Measurements from ENCODE around the gene NDUFA12. TPM values are rescaled to one million over a fixed set of nuclear protein-coding genes. Genes with fewer than 3 reads are reported as not detected.
"Not testable (repeated sequence)": the region's sequence is repeated elsewhere in the genome, so short reads cannot be mapped to it uniquely, and the experiment has no call there.

The NDUFA12 gene
- total RNA-seq, 6 donors from 2014 or later: 24.1 to 74.2 (median 65.4) TPM

DNA sequence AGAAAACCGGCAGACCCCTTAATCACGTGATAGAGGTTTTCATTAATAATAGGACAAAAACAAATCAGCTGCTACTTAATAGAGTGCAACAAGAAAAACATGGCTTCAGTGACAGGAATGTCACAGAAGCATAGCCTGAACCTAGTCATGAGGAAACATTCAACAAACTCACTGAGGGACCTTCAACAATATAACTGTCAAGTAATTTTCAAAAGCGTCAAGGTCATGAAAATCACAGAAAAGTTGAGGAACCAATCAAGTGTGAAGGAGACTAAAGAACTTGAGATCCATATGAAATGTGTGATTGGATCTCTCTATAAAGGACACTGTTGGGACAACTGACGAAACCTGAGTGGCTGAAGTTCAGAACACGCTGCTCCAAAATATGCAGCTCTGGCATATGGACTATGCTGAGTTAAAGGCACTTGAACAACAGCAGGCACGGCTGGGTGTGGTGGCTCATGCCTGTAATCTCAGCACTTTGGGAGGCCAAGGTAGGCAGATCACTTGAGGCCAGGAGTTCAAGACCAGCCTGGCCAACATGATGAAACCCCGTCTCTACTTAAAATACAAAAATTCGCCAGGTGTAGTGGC, 16.3 kb downstream of the NDUFA12 start:
- H3K4me3 ChIP-seq: no peak overlapping the region
- no peaks in the 10 kb centered on the region for H3K4me1 ChIP-seq
- TF ChIP-seq EP300 (IDR thresholded peaks at IDR 0.05) (no peak), POLR2AphosphoS5 (IDR thresholded peaks at IDR 0.05) (no peak), POLR2A (IDR thresholded peaks at IDR 0.05) (no peak)
- TF ChIP-seq, protein P1, sequence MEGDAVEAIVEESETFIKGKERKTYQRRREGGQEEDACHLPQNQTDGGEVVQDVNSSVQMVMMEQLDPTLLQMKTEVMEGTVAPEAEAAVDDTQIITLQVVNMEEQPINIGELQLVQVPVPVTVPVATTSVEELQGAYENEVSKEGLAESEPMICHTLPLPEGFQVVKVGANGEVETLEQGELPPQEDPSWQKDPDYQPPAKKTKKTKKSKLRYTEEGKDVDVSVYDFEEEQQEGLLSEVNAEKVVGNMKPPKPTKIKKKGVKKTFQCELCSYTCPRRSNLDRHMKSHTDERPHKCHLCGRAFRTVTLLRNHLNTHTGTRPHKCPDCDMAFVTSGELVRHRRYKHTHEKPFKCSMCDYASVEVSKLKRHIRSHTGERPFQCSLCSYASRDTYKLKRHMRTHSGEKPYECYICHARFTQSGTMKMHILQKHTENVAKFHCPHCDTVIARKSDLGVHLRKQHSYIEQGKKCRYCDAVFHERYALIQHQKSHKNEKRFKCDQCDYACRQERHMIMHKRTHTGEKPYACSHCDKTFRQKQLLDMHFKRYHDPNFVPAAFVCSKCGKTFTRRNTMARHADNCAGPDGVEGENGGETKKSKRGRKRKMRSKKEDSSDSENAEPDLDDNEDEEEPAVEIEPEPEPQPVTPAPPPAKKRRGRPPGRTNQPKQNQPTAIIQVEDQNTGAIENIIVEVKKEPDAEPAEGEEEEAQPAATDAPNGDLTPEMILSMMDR (IDR thresholded peaks at IDR 0.05): no peak
- DNase-seq (no peak), ATAC-seq (ENCODE audit: low FRiP score in 2 of 2) (no peak)
- H3K9me3 ChIP-seq: no peaks in the 10 kb centered on the region
- 94 to 95% methylated on average over 8 of the region's 8 CpGs for WGBS, 2 donors
- H3K27me3 ChIP-seq: no peaks in the 10 kb centered on the region
- no peak overlapping the region for H3K27ac ChIP-seq
- H3K36me3 ChIP-seq: peaks cover 0 to 23% (median 1%) of the 10 kb centered on the region in 4 donors

DNA sequence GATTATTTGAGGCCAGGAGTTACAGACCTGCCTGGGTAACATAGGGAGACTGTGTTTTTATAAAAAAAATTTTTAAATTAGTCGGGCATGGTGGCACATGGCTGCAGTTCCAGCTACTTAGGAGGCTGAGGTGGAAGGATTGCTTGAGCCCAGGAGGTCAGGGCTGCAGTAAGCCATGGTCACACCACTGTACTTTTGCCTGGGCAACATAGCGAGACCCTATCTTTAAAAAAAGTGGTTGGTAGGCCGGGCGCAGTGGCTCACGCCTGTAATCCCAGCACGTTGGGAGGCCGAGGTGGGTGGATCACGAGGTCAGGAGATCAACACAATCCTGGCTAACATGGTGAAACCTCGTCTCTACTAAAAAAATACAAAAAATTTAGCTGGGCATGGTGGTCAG, 18.4 kb downstream of the NDUFA12 start:
- H3K27ac ChIP-seq; H3K9me3 ChIP-seq; ATAC-seq (ENCODE audit: low FRiP score in 2 of 2); H3K4me3 ChIP-seq; H3K27me3 ChIP-seq; H3K4me1 ChIP-seq: not testable (repeated sequence)
- peaks cover 0 to 14% (median 0%) of the 10 kb centered on the region in 4 donors for H3K36me3 ChIP-seq
- whole genome bisulfite sequencing, 2 donors: 87 to 89% methylated on average over 9 of the region's 9 CpGs
- DNase-seq: peak in 1 of 2 donors; percentile 6

DNA sequence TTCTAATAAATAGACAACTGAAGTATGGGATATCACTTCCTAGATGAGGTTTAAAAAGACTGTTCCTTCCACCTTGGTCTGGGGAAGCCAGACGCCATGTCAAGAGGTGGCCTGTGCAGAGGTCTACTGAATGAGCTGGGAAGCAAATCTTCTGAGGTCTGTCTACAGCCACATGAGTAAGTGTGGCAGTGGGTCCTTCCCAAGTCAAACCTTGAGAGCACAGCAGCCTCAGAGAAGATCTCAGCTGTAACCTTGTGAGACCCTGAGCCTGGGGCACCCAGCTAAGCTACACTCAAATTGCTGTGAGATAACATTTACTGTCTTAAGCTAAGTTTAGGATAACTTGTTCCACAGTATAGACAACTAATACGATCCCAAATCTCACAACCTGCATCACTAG, 20.2 kb downstream of the NDUFA12 start:
- no peak overlapping the region for H3K4me3 ChIP-seq
- H3K4me1 ChIP-seq: no peaks in the 10 kb centered on the region
- DNase-seq (no peak), ATAC-seq (ENCODE audit: low FRiP score in 2 of 2) (no peak)
- WGBS, 2 donors: 96 to 97% methylated on average over 2 of the region's 2 CpGs
- H3K9me3 ChIP-seq: no peaks in the 10 kb centered on the region
- peaks cover 0 to 14% (median 0%) of the 10 kb centered on the region in 4 donors for H3K36me3 ChIP-seq
- H3K27ac ChIP-seq: no peak overlapping the region
- TF ChIP-seq EP300 (IDR thresholded peaks at IDR 0.05) (no peak), POLR2AphosphoS5 (IDR thresholded peaks at IDR 0.05) (no peak), POLR2A (IDR thresholded peaks at IDR 0.05) (no peak)
- TF ChIP-seq, protein P1 (IDR thresholded peaks at IDR 0.05): no peak
- H3K27me3 ChIP-seq: no peaks in the 10 kb centered on the region

DNA sequence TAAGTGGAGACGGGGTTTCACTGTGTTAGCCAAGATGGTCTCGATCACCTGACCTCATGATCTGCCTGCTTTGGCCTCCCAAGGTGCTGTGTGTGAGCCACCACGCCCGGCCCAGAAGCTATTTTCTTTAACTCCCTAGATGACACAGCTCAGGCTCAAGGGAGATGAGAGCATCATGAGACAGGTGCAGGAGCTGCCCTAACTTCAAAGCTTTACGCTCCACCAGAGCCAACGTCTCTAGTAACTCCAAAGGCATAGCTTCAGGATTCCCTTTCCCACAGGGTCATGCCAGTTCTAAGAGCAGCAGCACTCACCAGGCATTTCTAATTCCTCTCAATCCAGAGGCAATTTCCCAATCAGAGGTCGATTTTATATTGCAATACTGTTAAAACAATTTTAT, 21.0 kb downstream of the NDUFA12 start:
- DNase-seq (no peak), ATAC-seq (ENCODE audit: low FRiP score in 2 of 2) (no peak)
- H3K27me3 ChIP-seq: no peaks in the 10 kb centered on the region
- 82 to 85% methylated on average over 7 of the region's 7 CpGs for WGBS, 2 donors
- peaks cover 0 to 14% (median 0%) of the 10 kb centered on the region in 4 donors for H3K36me3 ChIP-seq
- H3K27ac ChIP-seq: no peak overlapping the region
- H3K4me3 ChIP-seq: no peak overlapping the region
- no peaks in the 10 kb centered on the region for H3K9me3 ChIP-seq
- peaks cover 0 to 5% (median 0%) of the 10 kb centered on the region in 4 donors for H3K4me1 ChIP-seq
- TF ChIP-seq EP300 (IDR thresholded peaks at IDR 0.05) (no peak), POLR2A (IDR thresholded peaks at IDR 0.05) (no peak), POLR2AphosphoS5 (IDR thresholded peaks at IDR 0.05) (no peak)
- TF ChIP-seq, protein P1 (IDR thresholded peaks at IDR 0.05): no peak

DNA sequence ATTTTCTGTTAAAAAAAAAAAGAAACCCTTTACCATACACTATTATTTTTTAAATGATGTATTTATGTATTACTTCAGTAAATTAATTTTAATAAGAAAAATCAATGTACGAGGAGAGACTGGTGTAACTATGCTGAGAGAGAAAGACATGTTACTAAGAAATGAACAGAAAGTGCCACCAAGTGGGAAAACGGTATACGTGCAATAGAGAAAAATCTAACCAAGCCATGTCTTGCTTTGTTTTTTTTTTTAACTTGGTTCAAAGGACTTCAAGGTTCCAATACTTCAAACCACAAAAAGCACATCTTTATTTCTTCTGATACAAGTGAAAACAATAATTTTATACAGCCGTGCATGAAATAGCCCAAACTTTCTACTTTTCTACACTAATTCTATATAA, 22.9 kb downstream of the NDUFA12 start:
- Histone ChIP-seq H3K4me1 (peaks cover 0 to 8% (median 0%) of the 10 kb centered on the region in 4 donors), H3K27ac (no peak overlapping the region), H3K27me3 (no peaks in the 10 kb centered on the region), H3K9me3 (no peaks in the 10 kb centered on the region), H3K36me3 (peaks cover 0 to 12% (median 0%) of the 10 kb centered on the region in 4 donors), H3K4me3 (no peak overlapping the region)
- ATAC-seq (ENCODE audit: low FRiP score in 2 of 2) (no peak), DNase-seq (no peak)
- TF ChIP-seq POLR2A (IDR thresholded peaks at IDR 0.05): no peak
- no peak for TF ChIP-seq POLR2AphosphoS5 (IDR thresholded peaks at IDR 0.05)
- TF ChIP-seq EP300 (IDR thresholded peaks at IDR 0.05): no peak
- TF ChIP-seq, protein P1 (IDR thresholded peaks at IDR 0.05): no peak
- 68 to 71% methylated on average over 4 of the region's 4 CpGs for WGBS, 2 donors
